Measurements from ENCODE around the gene FOXO1.

GRCh38 chr13:40552895-40553294, 113.5 kb downstream of the FOXO1 start:
- no peak for TF ChIP-seq CTCF (IDR thresholded peaks at IDR 0.05; ENCODE audit: low read length)
- no peak for TF ChIP-seq EZH2 (IDR thresholded peaks at IDR 0.05; ENCODE audit: borderline replicate concordance, low read length)
